Measurements from ENCODE around the gene MORC3. TPM values are rescaled to one million over a fixed set of nuclear protein-coding genes. Genes with fewer than 3 reads are reported as not detected.

Gene MORC3
- total RNA-seq, 4 donors from 2014 or later: 40.3 to 49.9 (median 42.8) TPM

DNA sequence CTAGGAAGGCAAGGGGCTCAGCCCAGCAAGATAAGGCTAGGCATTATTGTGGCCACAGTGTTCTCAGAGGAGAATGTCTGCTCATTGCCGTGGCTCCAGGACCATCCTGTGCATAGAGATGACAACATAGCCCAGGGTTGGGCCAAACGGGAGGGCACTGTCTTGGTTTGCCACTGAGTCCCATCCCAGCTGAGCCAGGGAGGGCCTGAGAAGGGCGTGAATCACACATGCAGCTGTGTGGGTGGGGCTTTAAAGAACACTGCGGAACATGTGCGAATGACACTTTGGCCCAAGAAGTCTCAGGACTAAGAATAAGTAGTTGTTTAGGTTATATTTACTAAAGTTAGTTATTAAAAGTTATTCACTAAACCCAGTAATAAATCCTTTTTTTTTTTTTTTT lies 83.7 kb downstream of the MORC3 start:
- H3K36me3 ChIP-seq: no peaks in the 10 kb centered on the region
- no peaks in the 10 kb centered on the region for H3K9me3 ChIP-seq
- TF ChIP-seq, protein P1, sequence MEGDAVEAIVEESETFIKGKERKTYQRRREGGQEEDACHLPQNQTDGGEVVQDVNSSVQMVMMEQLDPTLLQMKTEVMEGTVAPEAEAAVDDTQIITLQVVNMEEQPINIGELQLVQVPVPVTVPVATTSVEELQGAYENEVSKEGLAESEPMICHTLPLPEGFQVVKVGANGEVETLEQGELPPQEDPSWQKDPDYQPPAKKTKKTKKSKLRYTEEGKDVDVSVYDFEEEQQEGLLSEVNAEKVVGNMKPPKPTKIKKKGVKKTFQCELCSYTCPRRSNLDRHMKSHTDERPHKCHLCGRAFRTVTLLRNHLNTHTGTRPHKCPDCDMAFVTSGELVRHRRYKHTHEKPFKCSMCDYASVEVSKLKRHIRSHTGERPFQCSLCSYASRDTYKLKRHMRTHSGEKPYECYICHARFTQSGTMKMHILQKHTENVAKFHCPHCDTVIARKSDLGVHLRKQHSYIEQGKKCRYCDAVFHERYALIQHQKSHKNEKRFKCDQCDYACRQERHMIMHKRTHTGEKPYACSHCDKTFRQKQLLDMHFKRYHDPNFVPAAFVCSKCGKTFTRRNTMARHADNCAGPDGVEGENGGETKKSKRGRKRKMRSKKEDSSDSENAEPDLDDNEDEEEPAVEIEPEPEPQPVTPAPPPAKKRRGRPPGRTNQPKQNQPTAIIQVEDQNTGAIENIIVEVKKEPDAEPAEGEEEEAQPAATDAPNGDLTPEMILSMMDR (IDR thresholded peaks at IDR 0.05): no peak
- H3K4me1 ChIP-seq: no peaks in the 10 kb centered on the region
- intact Hi-C loops (cut with DNase I): no loop called here
- WGBS, 2 donors: 93 to 94% methylated on average over 5 of the region's 5 CpGs
- no peak overlapping the region for H3K27ac ChIP-seq
- H3K27me3 ChIP-seq: no peaks in the 10 kb centered on the region
- no peak for DNase-seq
- H3K4me3 ChIP-seq (replicated peaks in 1 of 3): no peak overlapping the region

DNA sequence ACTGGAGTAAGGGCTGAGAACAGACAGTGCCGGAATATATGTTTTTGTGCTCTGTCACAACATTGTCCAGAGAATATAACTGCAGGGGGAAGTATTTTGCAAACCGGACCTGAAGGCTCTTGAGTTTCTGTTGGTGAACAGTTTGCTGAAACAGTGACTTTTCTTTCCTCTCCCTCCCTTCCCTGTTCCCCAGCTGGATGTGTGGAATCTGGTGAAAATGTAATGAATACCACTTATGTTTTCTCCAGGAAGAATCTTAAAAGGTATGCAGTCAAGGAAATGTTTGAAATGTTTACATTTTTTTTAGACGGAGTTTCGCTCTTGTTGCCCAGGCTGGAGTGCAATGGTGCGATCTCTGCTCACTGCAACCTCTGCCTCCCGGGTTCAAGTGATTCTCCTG lies 88.6 kb downstream of the MORC3 start:
- Histone ChIP-seq H3K36me3 (no peaks in the 10 kb centered on the region), H3K9me3 (no peaks in the 10 kb centered on the region), H3K4me1 (no peaks in the 10 kb centered on the region), H3K27ac (no peak overlapping the region), H3K27me3 (no peaks in the 10 kb centered on the region), H3K4me3 (replicated peaks in 1 of 3) (no peak overlapping the region)
- no peak for DNase-seq
- TF ChIP-seq, protein P1 (IDR thresholded peaks at IDR 0.05): no peak
- no peak for TF ChIP-seq POLR2A (IDR thresholded peaks at IDR 0.05)
- intact Hi-C loops (cut with DNase I): no loop called here
- WGBS, 2 donors: 83 to 90% methylated on average over 6 of the region's 6 CpGs

DNA sequence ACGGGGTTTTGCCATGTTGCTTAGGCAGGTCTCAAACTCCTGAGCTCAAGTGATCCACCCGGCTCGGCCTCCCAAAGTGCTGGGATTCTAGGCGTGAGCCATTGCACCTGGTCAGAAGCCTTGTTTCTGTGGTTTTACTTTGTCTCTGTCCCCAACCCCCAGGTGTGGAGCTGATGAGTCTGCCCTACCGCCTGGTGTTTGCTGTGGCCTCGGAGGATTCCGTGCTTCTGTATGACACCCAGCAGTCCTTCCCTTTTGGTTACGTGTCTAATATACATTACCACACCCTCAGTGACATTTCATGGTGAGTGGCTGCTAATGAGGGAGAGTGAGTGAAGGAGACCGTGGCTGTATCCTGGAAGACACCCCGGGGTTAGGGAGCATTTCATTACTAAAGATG lies 91.3 kb downstream of the MORC3 start:
- TF ChIP-seq POLR2A (IDR thresholded peaks at IDR 0.05): no peak
- TF ChIP-seq, protein P1 (IDR thresholded peaks at IDR 0.05): no peak
- H3K4me3 ChIP-seq (replicated peaks in 1 of 3): no peak overlapping the region
- no peak for DNase-seq
- WGBS, 2 donors: 97 to 98% methylated on average over 10 of the region's 10 CpGs
- no peaks in the 10 kb centered on the region for H3K4me1 ChIP-seq
- no peaks in the 10 kb centered on the region for H3K36me3 ChIP-seq
- no peaks in the 10 kb centered on the region for H3K9me3 ChIP-seq
- no peak overlapping the region for H3K27ac ChIP-seq
- intact Hi-C loops (cut with DNase I): no loop called here
- H3K27me3 ChIP-seq: no peaks in the 10 kb centered on the region

DNA sequence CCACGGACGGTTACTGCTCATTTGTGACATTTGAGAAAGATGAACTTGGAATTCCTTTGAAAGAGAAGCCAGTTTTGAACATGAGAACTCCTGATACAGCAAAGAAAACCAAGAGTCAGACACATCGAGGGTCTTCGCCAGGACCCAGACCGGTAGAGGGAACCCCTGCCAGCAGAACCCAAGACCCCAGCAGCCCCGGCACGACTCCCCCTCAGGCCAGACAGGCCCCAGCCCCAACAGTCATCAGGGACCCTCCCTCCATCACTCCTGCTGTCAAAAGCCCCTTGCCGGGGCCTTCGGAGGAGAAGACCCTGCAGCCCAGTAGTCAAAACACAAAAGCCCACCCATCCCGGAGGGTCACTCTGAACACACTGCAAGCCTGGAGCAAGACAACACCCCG lies 92.9 kb downstream of the MORC3 start:
- no peaks in the 10 kb centered on the region for H3K36me3 ChIP-seq
- no peaks in the 10 kb centered on the region for H3K9me3 ChIP-seq
- no peak for TF ChIP-seq POLR2A (IDR thresholded peaks at IDR 0.05)
- TF ChIP-seq, protein P1 (IDR thresholded peaks at IDR 0.05): no peak
- DNase-seq: no peak
- no peaks in the 10 kb centered on the region for H3K4me1 ChIP-seq
- WGBS, 2 donors: 92 to 93% methylated on average over 11 of the region's 11 CpGs
- no peak overlapping the region for H3K27ac ChIP-seq
- intact Hi-C loops (cut with DNase I): no loop called here
- no peaks in the 10 kb centered on the region for H3K27me3 ChIP-seq
- H3K4me3 ChIP-seq (replicated peaks in 1 of 3): no peak overlapping the region

DNA sequence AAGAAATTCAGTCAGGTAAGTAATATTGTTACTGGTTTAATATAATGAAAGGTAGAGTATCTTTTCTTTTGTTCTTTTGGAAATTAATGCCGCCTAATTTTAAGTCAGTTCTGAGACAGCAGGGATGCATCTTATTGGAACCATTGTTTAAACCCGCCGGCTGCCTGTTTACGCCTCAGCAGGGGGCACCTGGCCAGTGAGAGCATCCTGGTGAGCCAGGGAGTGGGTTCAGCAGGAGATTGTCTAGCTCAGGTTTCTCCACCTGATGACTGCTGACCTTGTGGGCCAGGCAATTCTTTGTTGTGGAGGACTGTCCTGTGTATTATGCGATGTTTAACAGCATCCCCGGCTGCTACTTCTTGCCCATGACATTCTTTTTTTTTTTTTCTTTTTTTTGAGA lies 95.4 kb downstream of the MORC3 start:
- 83 to 85% methylated on average over 6 of the region's 6 CpGs for WGBS, 2 donors
- Histone ChIP-seq H3K36me3 (no peaks in the 10 kb centered on the region), H3K4me3 (replicated peaks in 1 of 3) (no peak overlapping the region), H3K4me1 (no peaks in the 10 kb centered on the region), H3K9me3 (no peaks in the 10 kb centered on the region), H3K27me3 (no peaks in the 10 kb centered on the region), H3K27ac (no peak overlapping the region)
- intact Hi-C loops (cut with DNase I): no loop called here
- DNase-seq: no peak
- TF ChIP-seq POLR2A (IDR thresholded peaks at IDR 0.05): no peak
- TF ChIP-seq, protein P1 (IDR thresholded peaks at IDR 0.05): no peak
